GM21360 (cell line): ENCODE data around the gene HDAC9.

ENCODE experiments used
- ATAC-seq: cut with Tn5 transposase; IDR thresholded peaks from one replicate; pipeline ENCODE4 v1.9.1; 2021; ENCODE audit warnings: mild to moderate bottlenecking, moderate library complexity; ENCODE audit not compliant: unreplicated experiment

The HDAC9 gene

DNA sequence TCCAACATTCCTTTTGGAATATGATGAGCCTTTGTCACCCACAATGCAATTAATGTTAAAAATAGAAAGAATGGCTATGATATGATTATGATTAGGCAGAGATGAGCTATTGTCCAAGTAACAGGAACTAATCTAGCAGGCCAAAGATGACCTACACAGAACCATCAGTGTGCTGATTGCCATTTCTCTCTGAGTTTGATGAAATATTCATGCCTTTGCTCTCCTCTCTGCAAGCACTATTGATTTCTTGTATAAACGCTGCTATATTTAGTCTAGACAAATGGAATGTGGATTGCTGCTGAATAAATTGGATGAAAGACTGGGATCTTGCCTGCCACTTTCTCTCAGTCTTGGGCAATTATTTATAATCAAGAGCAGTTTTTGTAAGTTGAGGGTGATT is 85.4 kb downstream of the HDAC9 start:
- no peak for ATAC-seq

DNA sequence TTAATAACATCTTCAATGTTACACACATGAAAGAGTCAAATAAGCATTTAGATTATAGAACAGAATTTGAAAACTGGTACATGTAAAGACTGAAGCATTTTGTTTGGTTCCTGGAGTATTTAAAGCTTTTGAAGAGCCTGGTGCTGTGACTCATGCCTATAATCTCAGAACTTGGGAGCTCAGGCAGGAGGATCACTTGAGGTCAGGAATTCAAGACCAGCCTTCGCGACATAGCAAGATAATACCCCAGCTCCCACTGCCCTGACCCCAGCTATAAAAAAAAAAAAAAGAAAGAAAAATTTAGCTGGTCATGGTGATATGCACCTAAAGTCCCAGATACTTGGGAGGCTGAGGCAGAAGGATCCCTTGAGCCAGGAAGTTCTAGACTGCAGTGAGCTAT is 87.8 kb downstream of the HDAC9 start:
- no peak for ATAC-seq

DNA sequence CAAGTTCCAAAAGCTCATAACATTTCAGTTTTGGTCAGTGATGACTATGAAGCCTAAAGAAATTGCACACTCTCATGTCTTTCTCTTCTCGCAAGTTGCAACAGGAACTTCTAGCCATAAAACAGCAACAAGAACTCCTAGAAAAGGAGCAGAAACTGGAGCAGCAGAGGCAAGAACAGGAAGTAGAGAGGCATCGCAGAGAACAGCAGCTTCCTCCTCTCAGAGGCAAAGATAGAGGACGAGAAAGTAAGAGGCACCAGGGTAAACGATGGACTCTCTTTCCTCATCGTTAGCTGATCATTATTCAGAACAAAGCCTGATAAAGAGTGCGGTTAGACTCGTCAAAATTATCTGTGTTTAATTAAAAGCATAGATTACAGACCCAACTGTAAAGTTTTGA is 94.7 kb downstream of the HDAC9 start:
- no peak for ATAC-seq

DNA sequence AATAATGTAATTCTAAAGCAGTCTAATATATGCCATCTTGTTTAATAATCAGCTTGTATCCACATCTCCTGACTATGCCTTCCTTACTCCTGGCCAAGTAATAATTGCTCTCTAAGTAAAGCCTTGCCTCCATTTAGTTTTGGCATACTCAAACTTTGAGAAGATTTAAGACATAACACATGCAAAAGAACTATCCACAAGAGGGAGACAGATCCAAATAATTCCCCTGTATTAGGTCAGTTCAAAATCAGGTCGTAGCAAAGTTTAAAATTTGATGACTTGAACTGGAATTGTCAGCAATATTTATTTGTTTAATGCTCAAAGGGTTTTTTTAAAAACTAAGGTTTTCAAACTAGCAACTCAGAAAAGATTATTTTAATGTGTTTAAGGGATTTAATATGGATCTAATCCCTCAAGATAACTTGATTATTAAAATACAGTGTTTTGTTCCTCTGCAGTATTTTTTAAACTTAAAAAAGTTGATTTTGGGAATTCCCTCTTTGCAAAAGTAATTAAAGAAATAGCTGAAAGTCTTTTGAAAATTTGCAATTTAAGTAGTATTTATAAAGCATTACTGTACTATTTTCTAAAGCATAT is 95.3 kb downstream of the HDAC9 start:
- ATAC-seq = no peak

DNA sequence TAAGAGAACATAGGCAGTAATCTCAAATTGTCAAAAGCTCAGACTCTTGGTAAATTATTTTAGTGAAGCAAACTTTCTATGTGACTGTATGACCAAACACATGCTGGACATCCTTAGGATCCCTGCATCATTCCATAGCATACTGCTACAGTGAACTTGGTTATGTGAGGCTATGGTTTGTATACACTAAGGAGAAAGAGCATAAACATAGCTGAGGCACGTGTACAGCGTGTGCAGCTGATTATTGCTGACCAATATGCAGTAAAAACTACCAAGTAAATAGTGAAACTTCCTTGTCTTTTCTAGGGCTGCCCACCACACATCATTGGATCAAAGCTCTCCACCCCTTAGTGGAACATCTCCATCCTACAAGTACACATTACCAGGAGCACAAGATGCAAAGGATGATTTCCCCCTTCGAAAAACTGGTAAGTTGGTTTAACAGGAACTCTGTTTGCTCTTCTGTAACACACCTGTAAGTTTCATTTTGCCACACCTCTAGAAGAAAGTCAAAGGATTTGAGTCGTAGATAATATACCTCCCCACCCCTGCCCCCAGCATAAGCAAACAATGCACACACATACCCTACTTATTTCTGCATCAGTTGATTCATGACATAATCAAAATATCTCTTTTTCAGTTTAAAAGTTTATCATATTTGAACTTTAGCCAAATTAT is 98.2 kb downstream of the HDAC9 start:
- no peak for ATAC-seq

DNA sequence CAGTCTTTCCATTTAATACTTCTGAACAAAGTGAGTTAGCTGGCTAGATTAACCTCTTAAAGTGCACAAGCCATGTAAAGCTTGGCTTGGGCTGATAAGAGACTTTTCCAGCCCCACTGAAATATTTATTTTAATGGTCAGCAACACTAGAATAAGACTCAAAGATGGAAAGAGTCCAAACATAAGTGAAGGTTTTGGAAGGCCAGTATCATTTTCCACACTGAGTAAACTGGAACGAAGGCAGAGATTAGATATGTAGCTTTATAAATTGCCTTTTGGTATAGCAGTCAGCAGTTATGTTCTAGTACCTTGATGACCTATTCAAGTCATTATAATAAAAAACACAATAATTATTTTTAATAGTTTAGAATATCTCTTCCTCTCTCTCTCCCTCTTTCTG is 102.2 kb downstream of the HDAC9 start:
- ATAC-seq = no peak

DNA sequence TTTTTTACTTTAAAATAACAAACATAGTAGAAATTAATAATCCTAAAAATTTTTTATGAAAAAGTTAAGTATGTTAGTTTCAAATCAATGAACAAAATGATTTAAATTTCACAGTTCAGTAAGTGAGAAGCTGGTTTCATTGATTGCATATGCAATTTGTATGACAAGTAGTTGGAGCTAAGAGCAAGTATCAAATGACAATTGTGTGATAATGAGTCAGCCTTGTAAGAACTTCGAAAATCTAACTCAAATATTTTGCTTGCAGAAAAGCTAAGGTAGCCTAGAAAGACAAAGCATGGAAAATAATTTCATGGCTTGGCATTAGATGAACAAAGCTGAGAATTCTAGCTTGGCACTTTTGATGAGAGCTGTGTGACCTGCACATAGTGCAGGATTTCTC is 111.5 kb downstream of the HDAC9 start:
- no peak for ATAC-seq

DNA sequence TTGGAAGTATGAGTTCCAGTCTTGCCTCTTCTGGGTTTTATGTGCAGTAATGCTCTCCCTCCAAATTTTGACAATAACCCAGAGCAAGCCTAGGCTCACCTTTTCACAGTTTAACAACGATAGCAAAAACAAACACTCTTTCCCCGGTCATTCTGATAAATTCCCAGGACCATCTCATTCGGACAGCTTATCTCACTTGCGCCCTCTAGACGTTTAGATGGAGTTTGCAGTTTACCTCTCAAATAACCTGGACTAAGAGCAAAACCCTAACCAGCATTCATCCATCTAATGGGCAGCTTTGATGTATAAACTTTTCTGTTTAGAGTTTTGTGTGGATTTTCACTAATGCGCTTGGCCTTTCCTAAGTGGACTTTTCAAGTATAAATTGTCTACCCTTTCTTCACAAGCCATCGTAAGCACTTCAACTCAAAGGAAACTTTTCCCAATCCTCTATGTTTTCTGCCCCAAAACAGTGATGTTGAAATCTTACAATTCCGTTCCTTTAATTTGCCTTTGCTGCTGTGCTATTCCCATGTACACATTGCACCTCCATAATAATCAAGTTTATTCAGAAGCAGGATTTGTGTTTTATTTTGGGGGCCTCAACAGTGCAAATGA is 114.9 kb downstream of the HDAC9 start:
- no peak for ATAC-seq

DNA sequence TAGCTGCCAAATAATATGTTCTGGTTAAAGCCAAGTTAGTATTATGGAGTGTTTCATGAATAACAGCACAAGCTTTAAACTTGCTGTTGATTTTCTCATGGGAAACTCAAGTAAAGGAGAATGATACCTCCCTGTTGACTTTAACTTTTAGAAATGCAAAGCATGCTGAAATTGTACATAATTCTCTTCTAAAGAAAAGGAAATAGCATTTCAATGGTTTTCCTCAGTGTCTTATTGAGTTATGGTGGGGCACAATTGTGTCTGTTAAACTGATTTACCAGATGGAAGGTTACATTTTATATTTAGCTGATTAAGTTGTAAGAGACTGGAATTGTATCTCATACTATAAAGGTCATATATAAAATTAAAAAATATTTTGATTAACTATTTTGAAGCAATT is 119.3 kb downstream of the HDAC9 start:
- no peak for ATAC-seq

DNA sequence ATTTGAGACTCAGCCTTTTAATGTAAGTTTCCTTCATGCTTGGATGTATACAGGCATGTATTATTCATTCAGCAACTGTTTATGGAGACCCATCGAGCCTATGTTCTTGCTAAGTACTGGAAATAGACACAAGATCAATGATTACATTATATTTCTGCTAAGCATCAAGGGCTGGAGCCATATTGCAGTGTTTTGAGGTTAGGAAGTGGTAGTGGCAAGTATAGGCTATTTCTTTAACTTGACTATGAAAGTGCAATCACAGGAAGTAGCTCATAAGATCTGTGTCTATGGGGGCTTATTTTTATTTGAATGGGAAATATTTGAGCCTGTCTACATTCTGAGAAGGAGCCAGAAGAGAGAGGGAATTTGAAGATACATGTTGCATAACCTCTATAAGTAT is 123.8 kb downstream of the HDAC9 start:
- no peak for ATAC-seq

DNA sequence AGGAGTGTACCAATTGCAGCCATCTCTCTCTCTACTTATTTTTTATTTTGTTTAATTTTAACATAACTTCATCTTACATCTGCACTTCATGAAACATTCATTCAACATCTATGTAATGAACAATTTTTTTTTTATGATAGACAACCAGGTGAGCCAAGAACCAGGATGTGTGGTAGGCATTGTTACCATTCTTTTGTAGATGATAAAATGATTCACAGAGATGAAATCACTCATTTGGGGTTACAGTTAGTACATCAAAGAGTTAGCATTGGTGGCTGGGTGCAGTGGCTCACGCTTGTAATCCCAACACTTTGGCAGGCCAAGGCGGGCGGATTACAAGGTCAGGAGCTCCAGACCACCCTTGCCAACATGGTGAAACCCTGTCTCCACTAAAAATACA is 127.8 kb downstream of the HDAC9 start:
- ATAC-seq = no peak

DNA sequence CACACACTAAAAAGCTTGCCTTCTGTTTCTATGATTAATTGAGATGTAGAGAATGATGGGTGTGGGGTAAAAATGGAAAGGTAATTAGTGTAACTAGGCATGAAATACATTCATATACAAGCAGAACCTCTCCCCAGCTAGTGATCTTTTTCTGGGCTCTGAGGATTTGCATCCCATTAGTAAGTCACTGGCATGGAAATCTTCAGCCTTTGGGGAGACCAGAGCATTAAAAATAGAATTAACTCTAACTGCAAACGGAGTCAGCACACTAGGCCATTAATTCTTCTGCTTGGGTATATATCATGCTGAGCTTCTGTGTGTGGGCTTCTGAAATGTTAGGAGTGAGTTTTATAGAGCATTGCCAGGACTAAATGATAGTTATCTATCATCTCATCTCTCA is 128.9 kb downstream of the HDAC9 start:
- ATAC-seq = no peak

DNA sequence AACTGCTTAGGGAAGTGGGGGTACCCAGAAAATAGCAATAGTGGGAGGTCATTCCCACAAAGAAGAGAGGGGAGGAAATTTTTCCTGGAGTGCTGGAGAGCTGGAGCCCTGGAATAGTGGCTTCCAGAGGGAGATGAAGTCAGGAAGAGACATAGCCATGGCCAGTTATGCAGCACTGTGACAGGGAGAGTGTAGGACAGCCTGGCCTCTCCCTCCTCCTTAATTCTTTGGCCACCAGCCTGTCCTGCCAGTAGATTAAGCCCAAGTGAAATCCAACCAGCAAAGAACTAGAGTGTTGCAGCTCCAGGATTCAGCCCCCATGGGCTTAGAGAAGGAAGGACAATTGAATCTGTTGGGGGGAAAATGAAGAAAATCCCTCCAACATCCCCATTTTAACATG is 130.5 kb downstream of the HDAC9 start:
- ATAC-seq = no peak

DNA sequence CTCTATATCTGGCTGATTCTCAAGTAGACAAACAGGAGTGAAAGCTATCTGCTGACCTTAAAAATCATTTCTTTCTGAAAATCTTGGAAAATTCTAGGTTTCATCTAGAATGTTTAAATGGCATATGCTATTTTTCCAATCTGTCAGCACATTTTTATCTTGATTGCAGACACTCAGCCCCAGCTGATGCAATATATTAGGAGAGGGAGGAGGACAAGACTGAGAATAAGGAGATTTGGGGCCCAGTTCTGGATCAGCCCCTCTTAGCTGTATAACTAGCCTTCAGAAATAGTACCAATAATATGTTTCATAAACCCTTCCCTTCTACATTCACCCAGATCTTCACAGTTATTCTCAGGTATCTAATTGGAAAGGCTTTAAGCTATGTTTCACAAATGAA is 131.2 kb downstream of the HDAC9 start:
- no peak for ATAC-seq

DNA sequence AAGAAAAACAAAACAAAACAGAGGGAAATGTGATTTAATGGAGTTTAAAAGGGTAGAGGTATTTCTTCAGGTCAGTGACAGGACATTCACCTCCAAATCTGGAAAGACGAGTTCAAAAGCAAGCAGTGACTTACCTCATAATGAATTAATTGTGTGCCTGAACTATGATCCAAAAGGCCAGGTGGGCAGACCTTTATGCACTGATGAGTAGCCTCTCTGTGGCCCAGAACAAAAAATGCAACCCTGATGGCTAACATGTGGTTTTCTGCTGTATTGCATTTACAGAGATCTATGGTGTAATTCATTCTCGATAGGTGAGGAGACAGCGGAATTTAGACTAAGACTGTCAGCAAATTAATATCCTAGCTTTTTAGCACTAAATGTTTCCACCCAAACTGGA is 142.0 kb downstream of the HDAC9 start:
- no peak for ATAC-seq

DNA sequence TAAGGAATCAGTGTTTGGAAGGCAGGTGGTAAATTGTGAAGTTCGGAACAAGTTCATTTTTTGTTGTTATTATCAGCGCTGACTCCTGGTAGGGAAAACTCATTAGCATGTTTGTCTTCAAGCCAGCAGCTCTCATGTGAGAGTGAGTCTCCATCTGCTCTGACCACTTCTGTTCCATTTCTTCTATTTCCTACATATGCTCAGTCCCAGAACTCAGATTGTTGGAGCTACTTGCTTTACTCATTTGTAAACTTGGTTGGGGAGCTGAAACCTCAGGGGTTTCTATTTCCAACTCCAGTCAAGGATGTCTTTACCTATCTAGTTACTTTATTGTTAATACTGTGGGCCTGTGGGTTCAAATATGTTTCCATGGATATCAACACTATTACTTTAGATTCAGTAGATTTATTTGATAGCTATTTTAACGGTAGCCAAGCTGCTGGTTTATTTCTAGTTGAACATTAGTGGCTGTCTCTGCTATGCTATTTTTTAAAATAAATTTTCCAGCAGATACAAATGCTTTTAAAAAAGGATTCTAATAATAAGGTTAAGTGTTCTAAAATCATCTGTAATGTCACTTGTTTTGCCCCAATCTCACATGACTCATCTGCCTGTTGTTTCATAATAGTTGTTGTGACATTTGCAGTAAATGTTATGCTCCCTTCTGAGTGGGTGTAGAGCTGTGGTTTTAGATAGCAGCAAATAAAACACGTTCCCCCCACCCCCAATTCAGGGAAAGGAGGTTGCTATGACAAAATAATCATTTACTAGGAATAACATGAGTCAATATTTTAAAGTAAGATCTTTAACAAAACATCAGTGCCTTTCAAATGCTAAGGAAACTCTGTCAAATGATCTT is 143.3 kb downstream of the HDAC9 start:
- no peak for ATAC-seq

DNA sequence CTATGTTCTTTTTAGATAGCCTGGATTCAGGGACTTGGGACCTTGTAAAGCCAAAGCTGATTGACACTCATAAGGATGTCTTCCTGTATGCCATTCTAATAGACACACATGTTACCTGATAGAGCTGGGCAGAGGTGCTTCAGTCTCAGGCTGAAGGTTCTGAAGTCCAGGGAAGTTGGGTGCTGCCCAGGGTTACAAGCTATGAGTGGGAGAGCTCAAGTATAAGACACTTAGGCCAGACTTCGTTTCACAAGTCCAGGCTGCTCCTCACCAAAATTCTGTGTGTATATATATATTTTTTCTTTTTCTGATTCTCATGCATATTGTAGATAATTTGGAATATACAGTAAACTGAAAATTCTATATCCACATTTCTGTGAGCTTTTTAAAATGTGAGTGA is 144.2 kb downstream of the HDAC9 start:
- ATAC-seq = no peak

DNA sequence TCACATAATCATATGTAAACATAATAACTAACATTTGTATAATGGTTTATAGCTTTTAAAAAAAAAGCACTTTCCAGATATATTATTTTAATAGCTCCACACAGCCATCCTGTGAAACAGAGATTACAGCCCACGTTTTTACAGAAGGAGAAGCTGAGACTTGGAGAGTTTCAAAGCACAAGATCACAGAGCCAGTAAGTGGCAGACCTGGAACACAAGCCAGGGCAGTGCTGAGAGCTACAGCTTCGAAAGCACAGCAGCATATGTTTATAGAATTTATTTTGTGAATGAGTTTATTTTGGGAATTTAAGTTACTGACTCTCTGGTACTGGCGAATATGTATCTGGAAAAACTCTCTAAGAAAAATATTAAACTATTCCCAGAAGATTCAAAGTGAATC is 149.4 kb downstream of the HDAC9 start:
- no peak for ATAC-seq

DNA sequence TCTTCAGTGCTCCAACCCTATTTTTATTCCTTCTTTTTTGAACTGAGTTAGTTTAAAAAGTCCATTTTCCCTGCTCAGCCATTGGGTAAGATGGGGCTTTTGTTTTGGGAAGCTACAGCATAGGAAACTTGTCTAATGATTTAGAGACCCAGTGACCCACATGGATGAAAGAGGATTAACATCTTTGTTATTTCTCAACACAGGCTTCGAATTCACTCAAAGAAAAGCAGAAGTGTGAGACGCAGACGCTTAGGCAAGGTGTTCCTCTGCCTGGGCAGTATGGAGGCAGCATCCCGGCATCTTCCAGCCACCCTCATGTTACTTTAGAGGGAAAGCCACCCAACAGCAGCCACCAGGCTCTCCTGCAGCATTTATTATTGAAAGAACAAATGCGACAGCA is 152.0 kb downstream of the HDAC9 start:
- no peak for ATAC-seq

DNA sequence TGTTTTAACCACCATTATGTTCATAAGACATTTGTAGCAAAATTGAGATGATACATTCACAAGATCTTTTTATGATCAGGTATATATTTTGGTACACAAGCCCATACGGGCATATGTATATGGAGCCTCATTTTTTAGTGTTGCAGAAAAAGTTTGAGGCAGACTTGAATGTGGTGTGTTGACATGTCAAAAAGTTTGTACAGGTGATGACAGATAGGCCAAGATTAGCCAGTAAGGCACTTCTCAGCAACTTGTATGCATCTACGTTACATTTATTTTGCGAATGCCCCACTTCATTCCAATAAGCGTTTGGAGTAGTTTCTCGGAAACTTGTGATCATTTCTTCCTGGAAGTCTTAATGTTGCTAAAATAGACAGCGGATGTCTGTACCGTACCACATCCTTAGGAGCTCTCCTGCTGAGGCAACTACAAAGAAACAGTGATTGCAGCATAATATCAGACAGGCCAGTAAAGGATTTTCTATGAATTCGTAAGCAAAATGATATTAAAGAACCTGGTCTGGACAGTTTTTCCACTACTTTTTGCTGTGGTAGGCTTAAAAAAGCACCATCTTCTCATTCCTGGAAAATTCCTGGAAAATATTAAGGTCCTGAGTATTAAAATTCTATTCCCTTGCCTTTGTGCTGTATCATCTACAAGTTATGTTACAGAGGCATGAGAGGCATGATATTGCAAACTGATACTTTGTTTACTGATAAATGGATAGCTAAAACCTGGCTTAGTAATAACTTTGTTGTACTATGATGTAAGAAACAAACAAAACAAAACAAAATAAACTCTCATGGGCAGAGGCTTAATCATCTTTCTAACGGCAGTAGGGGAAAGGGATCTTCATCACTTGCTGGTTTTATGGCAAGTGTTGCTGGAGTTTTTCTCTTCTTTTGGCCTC is 153.6 kb downstream of the HDAC9 start:
- no peak for ATAC-seq
